ENCODE results near the gene TTLL3.
"Not testable (repeated sequence)": the region's sequence is repeated elsewhere in the genome, so short reads cannot be mapped to it uniquely, and the experiment has no call there.

The TTLL3 gene

DNA sequence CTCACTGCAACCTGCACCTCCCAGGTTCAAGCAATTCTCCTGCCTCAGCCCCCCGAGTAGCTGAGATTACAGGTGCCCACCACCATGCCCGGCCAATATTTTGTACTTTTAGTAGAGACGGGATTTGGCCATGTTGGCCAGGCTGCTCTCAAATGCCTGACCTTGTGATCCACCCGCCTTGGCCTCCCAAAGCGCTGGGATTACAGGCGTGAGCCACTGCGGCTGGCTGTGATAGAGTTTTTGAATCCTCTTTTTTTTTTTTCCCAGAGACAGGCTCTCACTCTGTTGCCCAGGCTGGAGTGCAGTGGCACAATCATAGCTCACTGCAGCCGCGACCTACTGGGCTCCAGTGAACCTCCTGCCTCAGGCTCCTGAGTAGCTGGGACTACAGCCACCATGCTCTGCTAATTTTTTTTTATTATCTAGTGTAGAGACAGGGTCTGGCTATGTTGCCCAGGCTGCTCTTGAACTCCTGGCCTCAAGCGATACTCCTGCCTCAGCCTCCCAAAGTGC, 55.1 kb downstream of the TTLL3 start:
- not testable (repeated sequence) for DNase-seq (ENCODE audit: low read depth in 2 of 2)

DNA sequence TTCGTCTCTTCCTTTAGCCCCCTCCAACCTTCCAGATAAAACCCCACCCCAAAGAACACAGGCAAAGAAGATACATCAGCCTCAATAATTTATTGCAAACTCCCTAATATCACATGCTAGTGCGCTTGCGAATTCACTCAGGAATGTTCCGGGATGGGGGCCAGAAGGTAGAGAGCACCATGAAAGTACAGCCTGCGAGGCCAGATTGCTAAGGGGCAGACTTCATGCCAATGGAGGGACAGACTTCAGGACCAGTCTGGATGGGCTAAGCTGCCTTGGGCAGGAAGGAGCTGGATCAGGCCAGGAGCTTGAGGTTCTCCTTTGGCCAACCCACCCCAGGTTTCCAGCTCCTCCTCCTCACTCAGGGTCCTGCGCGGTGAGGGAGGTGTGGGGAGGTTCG, 56.6 kb downstream of the TTLL3 start:
- DNase-seq (ENCODE audit: low read depth in 2 of 2): no peak

DNA sequence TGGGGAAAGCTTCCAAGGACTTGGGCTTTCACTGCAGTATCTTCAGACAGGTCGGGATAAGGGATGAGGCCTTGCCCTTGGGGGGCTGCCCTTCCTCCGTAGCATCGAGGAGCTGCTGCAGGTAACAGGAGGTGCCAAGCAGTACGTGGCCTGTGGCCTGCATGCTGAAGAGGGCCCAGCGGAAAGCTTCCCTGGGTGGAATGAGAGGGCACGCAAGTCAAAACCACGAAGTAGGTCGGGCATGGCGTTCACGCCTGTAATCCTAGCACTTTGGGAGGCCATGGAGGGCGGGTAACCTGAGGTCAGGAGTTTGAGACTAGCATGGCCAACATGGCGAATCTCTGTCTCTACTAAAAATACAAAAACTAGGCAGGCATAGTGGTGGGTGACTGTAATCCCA, 57.0 kb downstream of the TTLL3 start:
- no peak for DNase-seq (ENCODE audit: low read depth in 2 of 2)

DNA sequence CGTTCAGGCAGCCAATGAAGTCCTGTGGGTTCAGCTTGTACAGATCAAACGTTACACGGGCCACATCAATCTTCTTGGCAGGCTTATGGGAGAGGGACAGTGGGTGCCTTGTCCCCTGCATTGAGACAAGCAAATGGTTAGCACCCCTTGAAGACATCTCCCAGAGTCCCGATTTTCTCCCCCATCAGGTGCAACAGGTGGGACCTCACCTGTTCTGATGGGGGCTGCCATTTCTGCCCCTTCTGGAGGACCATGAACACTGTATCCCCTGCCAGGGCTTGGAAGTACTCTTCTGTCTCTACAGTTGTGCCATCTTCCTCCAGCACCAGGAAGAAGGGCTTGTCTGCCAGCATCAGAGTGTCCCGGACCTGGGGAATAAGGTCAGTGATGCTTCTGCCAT, 59.9 kb downstream of the TTLL3 start:
- DNase-seq (ENCODE audit: low read depth in 2 of 2): no peak

DNA sequence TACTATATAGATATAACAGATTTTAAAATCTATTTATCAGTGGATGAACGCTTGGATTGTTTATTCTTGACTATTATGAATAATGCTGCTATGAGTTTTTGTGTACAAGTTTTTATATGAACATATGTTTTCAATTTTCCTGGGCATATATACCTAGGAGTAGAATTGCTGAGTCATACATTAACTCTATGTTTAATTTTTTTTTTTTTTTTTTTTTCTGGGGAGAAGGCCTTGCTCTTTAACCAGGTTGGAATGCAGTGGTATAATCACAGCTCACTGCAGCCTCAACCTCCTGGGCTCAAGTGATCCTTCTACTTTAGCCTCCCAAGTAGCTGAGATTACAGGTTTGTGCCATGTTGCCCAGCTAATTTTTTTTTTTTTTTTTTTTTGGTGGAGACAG, 60.9 kb downstream of the TTLL3 start:
- no peak for DNase-seq (ENCODE audit: low read depth in 2 of 2)

DNA sequence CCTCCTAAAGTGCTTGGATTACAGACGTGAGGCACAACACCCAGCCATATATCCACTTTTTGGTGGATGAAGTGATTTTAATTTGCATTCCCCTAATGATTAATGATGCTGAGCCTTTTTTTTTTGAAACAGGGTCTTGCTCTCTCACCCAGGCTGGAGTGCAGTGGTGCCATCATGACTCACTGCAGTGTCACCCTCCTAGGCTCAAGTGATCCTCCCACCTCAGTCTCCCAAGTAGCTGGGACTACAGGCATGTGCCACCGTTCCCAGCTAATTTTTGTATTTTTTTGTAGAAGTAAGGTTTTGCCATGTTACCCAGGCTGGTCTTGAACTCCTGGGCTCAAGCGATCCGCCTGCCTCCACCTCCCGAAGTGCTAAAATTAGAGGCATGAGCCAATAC, 62.0 kb downstream of the TTLL3 start:
- not testable (repeated sequence) for DNase-seq (ENCODE audit: low read depth in 2 of 2)

DNA sequence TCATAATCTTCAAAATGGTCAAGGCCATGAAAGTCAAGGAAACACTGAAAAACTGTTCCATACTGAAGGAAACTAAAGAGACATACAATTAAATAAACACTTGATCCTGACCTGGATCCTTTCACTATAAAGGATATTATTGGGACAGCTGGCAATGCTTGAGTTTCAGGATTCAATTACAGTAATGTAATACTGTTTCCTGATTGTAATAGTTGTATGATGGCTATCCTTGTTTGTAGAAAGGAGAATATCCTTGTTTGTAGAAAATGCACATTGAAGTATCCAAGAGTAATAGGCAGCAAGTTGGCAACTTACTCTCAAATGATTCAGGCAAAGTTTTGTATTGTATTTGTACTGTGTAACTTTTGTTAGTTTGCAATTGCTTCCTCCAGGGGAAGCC, 65.4 kb downstream of the TTLL3 start:
- DNase-seq (ENCODE audit: low read depth in 2 of 2): no peak

DNA sequence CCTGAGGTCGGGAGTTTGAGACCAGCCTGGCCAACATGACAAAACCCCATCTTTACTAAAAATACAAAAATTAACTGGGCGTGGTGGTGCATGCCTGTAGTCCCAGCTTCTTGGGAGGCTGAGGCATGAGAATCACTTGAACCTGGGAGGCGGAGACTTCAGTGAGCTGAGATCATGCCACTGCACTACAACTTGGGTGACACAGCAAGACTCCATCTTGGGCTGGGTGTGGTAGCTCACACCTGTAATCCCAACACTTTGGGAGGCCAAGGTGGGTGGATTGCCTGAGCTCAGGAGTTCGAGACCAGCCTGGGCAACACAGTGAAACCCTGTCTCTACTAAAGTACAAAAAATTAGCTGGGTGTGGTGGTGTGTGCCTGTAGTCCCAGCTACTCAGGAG, 66.2 kb downstream of the TTLL3 start:
- not testable (repeated sequence) for DNase-seq (ENCODE audit: low read depth in 2 of 2)

DNA sequence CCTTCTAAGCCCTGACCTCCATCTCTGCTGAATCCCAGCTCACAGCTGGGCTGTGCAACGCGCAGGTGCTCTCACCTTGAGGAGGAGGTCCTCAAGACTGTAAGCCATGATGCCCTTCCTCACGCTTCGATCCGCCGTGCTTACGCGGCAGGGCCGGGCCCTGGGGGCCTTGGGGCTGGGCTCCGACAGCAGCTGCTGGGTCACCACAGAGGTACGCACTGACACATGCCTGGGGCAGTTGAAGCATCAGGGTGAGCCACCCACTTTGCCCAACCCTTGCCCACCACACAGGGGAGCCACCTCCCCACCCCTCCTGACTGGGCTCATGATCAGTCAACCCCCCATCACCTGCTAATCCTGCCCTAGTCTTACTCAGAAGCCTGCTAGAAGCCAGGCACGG, 66.9 kb downstream of the TTLL3 start:
- DNase-seq (ENCODE audit: low read depth in 2 of 2): no peak

DNA sequence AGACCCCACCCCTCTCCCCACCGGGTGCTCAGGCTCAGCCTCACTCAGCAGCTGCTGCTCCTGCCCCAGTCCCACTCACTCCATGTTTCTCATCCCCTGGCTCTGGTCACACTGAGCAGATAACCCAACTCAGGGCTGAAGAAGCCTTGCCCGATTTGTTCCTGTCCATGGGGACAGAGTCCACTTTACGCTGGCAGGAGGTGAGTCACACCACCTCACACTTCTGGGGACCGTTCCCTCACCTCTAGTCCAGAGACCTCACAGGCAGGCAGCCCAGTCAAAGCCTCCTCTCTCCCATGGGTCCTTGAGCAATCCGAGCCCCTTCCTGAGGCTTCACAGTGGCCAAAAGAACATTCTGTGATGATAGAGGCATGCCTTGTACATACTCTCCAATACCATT, 68.6 kb downstream of the TTLL3 start:
- DNase-seq (ENCODE audit: low read depth in 2 of 2): no peak

DNA sequence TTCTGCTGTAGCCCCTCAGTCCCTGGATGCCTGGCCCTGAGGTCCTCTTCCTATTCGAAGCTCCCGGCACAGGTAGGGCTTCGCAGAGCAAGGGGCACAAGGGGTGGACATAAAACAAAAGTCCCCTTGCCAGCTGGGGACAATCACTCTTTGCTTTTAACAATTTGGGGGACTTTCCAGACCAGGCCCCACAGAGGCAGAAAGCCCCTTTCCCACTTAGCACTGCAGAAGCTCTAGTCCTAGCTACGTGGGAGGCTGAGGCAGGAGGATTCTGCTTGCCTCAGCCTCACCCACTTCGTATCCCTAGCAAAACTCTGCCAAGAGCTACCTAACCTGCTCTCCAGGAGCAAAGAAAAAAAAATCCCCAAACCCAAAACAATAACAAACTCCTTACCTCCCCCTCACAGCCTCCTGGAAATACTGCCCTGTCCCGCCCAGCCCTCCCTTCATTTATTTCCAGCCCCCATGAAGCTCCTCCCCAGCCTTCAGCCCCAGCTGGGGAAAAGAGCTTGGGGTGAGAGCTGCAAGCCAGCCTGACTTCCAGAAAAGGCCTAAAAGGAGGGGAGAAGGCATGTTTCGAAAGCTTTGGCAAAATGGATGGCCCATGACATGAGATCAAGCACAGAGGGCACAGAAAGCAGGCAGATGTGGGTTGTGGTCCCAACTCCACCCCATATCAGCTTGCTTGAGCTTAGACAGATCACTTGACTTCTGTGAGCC, 69.9 kb downstream of the TTLL3 start, which contains the start of gene CIDEC:
Gene CIDEC, minus strand, starts transcription at position 424 of the 720 bp plus-strand sequence. CDS start 1,767 bp downstream, outside the sequence.
- DNase-seq (ENCODE audit: low read depth in 2 of 2): no peak

DNA sequence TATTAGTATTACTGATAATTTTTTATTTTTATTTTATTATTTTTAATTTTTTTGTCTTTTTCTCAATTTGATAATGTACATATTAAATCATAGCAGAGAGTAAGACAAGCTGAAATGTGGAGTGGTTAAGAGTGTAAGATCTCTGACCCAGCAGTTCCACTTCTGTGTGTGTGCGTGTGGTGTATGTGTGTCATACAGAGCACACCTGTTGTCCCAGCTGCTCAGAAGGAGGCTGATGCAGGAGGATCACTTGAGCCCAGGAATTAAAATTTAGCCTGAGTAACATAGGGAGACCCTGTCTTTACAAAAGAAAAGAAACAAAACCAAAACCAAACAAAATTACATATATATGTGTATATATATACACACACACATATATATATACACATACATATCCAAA, 71.4 kb downstream of the TTLL3 start:
- DNase-seq (ENCODE audit: low read depth in 2 of 2): no peak

DNA sequence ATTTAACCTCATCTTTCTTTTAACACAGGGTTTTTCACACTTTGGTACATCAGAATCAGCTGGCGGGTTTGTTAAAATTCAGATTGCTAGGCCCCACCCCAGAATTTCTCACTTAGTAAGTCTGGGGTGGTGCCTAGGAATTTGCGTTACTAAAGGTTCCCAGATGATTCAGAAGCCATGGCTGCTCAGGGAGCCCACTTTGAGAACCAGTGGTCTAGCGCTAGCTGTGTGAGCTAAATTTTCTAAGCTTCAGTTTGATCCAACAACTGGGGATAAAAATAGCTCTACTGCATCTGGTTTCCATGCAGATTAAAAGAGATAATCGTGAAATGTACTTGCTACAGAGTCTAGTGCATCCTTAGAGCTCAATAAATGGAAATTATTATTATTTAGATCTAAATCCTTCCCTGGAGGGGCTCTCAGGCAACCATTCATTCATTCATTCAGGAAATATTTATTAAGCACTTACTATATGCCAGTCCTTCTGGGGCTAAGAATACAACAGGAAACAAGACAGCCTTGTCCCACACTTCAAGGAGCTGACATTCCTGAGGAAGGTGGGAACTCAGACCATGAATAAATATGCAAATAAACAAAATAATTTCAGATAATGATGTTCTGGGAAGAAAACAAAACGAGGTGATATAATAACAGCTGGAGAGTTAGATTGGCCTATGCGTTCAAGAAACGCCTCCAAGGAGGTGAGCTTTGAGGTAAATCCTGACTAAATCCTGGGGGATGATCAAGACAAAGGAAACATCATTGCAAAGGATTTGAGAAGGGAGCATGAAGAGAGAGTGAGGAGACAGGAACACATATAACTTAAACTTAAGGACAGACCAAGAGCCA, 73.9 kb downstream of the TTLL3 start:
- no peak for DNase-seq (ENCODE audit: low read depth in 2 of 2)

DNA sequence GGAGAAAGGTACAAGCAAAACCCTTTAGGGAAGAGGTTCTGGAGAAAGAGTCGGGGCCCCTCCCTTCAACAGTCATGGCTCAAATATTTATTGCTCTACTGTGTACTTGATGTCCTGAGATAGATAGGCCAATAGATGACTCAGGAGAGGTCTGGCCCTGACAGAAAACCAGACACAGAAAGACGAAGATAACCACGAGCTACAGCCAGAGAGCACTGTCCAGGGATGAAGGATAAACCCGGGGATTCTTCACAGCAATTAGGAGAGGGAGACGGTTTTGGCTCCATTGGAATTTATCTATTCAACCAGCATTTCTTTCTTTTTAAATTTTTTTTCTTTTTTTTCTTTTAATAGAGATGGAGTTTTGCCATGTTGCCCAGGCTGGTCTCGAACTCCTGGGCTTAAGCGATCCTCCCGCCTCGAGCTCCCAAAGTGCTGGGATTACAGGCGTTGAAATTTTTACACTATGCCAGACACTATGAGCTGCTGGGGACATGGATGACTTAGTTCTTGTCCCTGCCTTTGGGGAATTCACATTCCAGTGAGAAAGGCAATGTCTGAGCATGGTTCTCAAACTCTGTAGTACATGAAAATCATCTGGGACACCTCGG, 74.6 kb downstream of the TTLL3 start:
- DNase-seq (ENCODE audit: low read depth in 2 of 2): no peak

Data from activated CD4-positive, alpha-beta T cell treated with anti-CD3 and anti-CD28 coated beads for 24 hours (primary cell).